D721Med (cell line): ENCODE data around the gene TTC32.
A peak's percentile ranks its signal among the peaks of the same experiment; 100 is the strongest.
"Not testable (repeated sequence)": the region's sequence is repeated elsewhere in the genome, so short reads cannot be mapped to it uniquely, and the experiment has no call there.

Experiments used
- DNase-seq: peaks from one replicate; pipeline ENCODE4 v3.0.0; 2011; ENCODE audit warnings: low spot score; ENCODE audit not compliant: insufficient read length
- FAIRE-seq: peaks from 2 replicates; lab custom pipeline; 2011; peaks lifted over from hg19 to GRCh38; lab: Jason Lieb, UNC
- TF ChIP-seq, protein P1 (sequence below): IDR thresholded peaks from 2 replicates; pipeline ENCODE4 v1.5.1; 2012; ENCODE audit warnings: mild to moderate bottlenecking, control low read depth; ENCODE audit not compliant: insufficient read depth; ENCODE audit errors: missing control alignments

The TTC32 gene

DNA sequence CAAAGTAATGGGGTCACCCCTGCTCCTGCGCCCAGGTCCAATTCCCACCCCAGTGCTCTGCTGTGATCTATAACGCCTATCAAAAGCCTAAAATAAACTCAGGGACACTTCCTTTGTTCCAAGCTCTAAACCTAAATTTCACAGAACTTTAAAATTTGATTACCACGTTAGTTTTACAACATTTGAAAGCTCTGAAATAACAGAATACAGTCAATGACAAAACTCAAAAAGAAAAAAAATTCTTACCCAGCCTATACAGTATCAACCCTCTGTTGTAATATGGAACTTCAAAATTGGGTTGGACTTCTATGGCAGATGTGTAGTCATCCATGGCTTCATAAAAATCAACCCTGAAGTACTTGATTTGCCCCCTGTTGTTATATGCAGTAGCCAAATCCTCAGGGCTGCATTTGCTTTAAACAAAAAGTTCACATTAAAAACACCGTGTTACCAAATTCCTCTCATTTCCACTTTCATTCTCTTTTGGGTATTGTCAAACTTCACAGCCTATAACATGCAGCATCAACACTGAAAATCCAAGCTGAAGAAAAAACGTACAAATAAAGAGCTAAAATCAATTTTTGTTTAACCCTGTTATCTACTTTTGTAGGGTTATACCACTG is 4.0 kb downstream of the TTC32 start:
- DNase-seq (no peak), FAIRE-seq (no peak)
- TF ChIP-seq, protein P1, sequence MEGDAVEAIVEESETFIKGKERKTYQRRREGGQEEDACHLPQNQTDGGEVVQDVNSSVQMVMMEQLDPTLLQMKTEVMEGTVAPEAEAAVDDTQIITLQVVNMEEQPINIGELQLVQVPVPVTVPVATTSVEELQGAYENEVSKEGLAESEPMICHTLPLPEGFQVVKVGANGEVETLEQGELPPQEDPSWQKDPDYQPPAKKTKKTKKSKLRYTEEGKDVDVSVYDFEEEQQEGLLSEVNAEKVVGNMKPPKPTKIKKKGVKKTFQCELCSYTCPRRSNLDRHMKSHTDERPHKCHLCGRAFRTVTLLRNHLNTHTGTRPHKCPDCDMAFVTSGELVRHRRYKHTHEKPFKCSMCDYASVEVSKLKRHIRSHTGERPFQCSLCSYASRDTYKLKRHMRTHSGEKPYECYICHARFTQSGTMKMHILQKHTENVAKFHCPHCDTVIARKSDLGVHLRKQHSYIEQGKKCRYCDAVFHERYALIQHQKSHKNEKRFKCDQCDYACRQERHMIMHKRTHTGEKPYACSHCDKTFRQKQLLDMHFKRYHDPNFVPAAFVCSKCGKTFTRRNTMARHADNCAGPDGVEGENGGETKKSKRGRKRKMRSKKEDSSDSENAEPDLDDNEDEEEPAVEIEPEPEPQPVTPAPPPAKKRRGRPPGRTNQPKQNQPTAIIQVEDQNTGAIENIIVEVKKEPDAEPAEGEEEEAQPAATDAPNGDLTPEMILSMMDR = no peak

DNA sequence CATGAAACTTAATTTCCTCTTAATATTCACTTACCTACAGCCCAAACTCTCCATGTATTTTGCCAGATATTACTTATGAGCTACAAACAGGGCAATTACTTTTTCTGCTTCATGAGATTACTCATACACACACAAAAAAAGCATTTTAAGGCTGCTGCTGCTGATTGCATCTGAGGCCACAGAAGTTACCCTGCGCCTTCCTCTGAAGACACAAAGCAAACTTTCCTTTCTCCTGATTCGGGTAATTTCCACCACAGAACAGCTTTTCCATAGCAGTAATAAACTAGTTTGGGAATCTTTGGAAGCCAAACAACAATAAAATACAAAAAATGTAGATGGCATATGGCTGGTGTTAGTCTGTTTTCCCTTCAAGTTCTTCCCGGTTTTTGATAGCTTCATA is 6.2 kb downstream of the TTC32 start:
- no peak for FAIRE-seq
- no peak for DNase-seq
- TF ChIP-seq, protein P1 = no peak

DNA sequence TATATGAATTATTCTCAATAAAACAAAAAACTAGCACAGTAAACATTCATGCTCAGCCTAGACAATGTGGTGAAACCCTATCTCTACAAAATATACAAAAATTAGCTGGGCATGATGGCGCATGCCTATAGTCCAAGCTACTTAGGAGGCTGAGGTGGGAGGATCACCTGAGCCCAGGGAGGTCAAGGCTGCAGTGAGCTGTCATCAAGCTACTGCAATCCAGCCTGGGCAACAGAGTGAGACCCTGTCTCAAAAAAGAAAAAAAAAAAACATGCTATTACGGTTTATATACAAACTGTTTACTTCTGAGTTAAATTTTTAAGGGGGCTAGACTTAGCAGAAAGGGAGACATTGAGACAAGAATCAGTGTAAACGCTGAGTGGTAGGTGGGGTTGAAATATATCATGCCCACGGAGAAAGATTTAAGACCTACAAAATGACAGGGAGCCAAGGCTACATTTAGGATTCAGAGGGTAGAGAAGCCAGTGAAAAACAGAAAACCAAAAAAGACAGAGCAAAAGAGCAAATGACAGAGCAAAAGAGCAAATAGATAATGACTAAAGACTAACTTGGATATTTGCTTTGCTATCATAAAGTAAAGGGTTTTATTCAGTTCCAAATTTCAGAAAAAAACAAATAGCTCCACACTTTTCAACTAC is 7.5 kb downstream of the TTC32 start:
- FAIRE-seq (no peak), DNase-seq (no peak)
- TF ChIP-seq, protein P1 = no peak

DNA sequence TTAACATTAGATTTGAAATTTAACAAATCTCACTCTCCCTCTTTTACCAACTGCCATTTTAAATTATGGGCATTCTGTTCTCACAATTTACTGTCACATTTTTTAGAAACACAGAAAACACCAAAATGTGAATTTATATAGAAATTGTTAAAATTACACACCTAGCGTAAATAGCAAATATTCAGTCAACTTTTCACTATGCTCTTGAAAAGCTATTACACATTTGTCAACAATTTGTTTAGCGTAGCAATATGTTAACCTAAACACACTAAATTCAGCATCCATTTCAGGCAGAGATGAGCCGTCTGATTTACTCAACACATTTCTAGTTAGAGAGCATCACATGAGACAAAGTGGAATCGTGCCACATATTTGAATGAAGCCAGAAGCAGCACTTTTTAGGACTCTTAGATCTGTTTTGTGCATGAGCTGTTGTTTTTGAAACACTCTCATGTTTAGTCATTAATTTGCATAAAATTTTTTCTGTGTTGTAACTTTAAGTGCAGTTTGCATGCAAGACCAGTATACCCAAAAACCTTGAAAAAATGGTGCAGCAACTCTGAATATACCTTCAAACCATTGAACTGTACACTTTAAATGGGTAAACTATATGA is 8.2 kb downstream of the TTC32 start:
- FAIRE-seq (no peak), DNase-seq (no peak)
- TF ChIP-seq, protein P1 = no peak

DNA sequence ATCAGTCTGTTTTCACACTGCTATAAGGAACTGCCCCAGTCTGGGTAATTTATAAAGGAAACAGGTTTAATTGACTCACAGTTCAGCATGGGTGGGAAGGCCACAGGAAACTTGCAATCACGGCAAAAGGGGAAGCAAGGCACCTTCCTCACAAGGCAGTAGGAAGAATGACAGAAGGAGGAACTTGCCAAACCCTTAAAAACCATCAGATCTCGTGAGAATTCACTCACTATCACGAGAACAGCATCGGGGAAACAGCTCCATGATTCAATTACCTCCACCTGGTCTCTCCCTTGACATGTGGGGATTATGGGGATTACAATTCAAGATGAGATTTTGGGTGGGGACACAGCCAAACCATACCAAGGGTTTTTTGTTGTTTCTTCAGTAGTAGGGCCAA is 9.8 kb downstream of the TTC32 start:
- not testable (repeated sequence) for FAIRE-seq

DNA sequence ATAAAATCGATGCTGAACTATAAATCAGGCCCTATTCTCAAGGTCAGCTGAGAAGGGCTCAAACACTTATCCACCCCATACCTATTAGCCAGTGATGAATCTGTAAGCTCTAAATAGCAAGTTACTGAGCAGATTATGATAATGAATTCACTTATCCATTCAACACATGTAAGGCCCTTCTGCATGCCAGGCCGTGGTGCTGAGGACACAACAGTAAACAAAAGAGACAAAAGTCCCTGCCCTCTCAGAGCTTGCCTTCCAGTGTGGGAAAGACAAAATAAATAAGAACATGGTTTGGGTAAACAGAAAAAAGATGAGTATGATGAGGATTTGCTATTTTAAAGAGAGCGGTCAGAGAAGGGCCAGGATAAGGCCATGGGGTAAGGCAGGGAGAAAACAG is 11.7 kb downstream of the TTC32 start:
- peak; percentile 64 for FAIRE-seq

More for the DNA sequence above, 9.8 kb downstream of the TTC32 start:
- not testable (repeated sequence) for DNase-seq

DNA sequence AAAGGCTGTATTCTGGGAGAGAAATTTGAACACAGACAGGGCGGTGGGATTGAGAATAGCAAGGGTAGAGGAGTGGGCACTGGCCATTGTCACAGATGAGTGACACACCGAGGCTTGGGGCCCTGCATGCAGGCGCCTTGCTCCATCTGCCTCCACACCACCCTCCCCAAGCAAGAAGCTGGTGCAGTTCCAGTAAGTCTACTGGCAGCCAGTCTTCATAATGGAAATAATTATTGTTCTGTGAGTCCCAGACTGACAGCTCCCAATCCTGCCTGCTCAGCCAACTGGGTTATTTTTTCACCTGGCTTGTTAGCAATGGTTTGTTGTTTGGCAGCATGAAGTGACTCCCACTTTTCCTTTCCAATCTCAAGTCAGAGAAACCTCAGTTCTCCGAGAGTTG is 13.0 kb downstream of the TTC32 start:
- FAIRE-seq (no peak), DNase-seq (no peak)
- TF ChIP-seq, protein P1 = no peak

More for the DNA sequence above, 11.7 kb downstream of the TTC32 start:
- DNase-seq = peak; percentile 41
- TF ChIP-seq, protein P1 = no peak
